ENCODE results near the gene AKIP1.

The AKIP1 gene

DNA sequence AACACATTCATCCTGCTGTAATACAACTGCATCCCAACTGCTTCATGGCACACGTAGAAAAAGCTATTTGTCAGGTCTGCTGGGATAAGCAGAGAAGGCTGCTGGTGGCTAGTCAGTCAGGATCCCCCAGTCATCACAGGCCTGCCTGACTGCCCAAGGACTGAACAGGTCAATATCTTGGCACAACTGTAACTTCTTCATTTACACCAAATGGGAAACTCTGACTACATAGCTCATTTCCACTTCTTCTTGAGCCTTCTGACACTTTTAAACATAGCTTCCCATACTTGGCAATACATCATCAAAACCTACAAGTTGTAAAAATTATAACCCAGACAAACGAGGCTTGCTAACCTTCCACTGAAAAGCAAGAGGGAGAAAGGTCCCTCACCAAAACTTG, 50.4 kb downstream of the AKIP1 start:
- peak; percentile 46 to 57 (median 56) for DNase-seq

DNA sequence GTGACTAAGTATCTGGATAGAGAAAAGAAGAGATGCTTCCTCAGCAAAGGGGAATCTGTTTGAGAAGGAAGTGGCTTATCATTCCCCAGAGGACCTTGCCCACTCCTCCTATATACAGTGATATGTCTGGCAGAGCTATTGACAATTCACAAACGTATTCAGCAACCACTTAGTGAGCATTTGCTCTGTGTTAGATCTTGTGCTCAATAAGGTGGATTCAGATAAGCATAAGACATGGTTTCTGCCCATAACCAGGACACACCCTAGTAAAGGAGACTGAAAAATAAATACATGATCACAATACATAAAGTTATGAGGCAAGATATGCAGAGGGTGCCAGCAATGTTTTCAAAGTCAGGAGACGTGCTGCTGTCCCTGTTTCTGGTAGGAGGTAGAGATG, 51.9 kb downstream of the AKIP1 start:
- DNase-seq: no peak

DNA sequence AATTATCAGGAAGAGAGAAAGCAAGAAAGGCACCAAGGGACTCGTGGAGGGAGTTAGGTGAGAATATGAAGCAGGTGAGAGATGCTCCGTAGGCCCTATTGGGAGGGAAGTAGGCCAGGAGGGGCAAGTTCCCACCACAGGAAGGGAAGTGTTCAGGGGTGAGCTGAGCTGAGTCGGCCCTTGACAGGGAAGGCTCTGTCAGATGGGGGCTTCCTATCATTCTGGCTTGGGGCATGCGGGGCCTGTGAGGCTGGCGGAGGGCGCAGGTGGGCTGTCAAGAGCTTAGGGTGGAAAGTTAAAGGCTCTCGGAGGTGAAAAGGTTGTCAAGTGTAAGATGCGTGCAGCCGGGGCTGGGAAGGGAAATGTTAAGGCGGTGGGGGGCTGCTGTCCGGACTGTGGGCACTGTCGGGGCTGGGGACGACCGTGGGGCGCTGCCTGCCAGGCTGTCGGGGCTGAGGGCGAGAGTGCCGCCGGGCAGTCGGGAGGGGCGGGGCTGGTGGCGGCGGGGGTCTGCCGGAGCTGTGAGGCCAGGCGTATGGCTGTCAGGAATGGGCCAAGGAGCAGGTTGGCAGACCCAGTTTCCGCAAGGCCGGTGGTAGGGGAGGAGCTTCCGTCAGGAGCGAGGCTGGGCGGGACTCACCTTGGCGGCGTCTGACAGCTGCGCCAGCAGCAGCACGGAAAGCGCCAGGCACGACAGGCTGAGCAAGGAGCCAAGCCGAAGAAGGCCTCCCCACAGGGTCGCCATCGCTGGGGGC, 52.8 kb downstream of the AKIP1 start:
- DNase-seq: peak in 1 of 3 donors; percentile 20

DNA sequence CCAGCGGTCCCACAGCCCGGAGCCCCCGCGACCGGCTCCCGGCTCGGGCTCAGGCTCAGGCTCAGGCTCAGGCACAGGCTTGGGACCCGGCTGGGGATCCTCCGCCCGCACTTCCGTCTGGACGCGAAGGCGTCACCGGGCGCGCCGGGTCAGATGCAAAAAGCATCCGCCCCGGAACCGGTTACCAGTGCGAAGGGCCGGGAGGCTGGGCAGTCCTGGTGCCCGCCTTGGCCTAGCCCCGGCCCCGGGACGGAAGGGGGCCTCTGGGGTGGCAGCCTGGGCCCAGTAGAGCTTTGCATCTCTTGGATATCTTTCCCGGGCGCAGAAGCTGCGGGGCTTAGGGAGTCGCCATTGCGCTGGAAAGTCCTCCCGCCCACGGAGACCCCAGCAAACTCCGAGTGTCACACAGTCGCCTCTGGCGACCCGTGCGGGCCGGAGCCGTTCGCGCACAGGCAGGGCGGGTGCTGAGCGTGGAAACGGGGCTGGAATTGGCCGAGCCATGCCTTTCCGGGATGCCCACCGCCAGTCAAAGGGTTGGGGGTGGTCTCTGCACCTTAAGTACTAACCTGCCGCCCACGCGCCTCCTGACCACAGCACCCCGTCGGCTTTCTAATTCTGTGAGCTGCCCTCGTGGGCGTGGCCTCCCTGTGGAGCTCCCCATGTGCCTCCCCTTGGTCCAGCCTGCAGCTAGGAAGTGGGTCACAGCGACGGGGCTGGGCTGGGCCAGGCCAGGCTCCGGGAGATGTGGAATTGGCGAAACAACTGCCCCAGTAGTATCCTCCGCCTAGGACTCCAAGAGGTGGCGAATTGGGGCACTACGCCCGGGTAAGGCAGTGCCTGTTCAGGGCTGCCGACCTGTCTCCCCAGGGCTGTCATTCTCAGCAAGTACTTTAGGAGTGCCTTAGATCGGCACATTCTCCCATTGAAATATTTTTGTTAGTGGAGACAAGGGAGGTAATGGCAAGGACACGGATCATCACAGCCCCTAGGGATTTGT, 53.6 kb downstream of the AKIP1 start, which contains the start of gene TMEM9B:
TMEM9B (minus strand) TSS at position 119 of the 997 bp plus-strand sequence. CDS start 129 bp downstream, outside the sequence.
- DNase-seq: peak; percentile 92 to 96 (median 96)

DNA sequence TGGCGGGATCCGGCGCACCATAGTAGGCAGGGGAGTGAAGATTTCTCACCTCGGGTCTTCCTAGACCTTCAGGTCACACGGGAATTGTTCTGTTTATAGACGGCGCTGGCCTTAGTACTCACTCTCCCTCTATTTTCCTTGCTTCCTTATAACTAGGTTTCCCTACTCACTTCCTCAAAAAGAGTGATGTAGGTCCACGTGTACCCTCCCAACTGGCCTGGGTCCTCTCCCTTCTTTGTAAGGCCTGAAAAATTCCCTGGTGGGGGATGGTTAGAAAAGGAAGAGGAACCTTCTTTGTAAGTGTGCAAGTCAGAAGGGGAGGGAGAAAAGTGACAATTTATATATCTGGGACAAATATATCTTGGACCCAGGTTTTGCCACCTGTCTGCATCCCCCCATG, 56.2 kb downstream of the AKIP1 start:
- DNase-seq: peak; percentile 81 to 87 (median 86)
